ENCODE measurements around the gene RNF220. TPM values are rescaled to one million over a fixed set of nuclear protein-coding genes. Genes with fewer than 3 reads are reported as not detected.

The RNF220 gene
- total and polyA plus RNA-seq, 9 of the 15 experiments (the other 6 are each of a cell fraction or from before 2014, with no cell fraction given): 5.1 to 117 (median 66.9) TPM

GRCh38 chr1:44672254-44672955 lies 267.4 kb downstream of the RNF220 start (continued):
- TF ChIP-seq MAX (CRISPR knock-in tag; IDR thresholded peaks at IDR 0.05): peak; percentile 69

- Histone ChIP-seq H3K79me2 (ENCODE audit: control insufficient read depth, insufficient read depth, low read length) (no peaks in the 10 kb centered on the region), H3K4me1 (replicated peaks in 1 of 2; ENCODE audit: control insufficient read depth in 2 of 2, insufficient read depth in 2 of 2, low read length in 2 of 2) (peaks cover 23 to 37% of the 10 kb centered on the region in 2 experiments), H3K27me3 (ENCODE audit: control insufficient read depth in 2 of 2, insufficient read depth in 2 of 2, low read length in 2 of 2) (no peaks in the 10 kb centered on the region), H3K27ac (ENCODE audit: extremely low read depth, low read depth, low read length) (no peak overlapping the region), H2AFZ (ENCODE audit: low read depth, low read length) (peak overlapping the region; percentile 99), H3K9me3 (replicated peaks; ENCODE audit: control insufficient read depth, insufficient read depth, low read depth, low read length) (no peaks in the 10 kb centered on the region), H3K36me3 (ENCODE audit: control insufficient read depth, insufficient read depth, low read length) (no peaks in the 10 kb centered on the region), H3K9me1 (ENCODE audit: control insufficient read depth, insufficient read depth, low read length) (peaks cover 4% of the 10 kb centered on the region), H3K4me3 (peak overlapping the region; percentile 54; the same call in 1 of the 2 replicates), H4K20me1 (replicated peaks; ENCODE audit: control insufficient read depth, insufficient read depth, low read length) (no peaks in the 10 kb centered on the region), H3K9ac (ENCODE audit: insufficient read depth in 1 of 2, low read depth in 2 of 2, low read length in 2 of 2) (peak overlapping the region; percentile 52 to 89; a peak in 3 of 4 replicates), H3K4me2 (ENCODE audit: insufficient read depth, low read length) (peak overlapping the region; percentile 88)
- CTCF ChIA-PET (ENCODE audit: low intra/inter-chr PET ratio): no interaction called here
- 67% methylated on average over 14 of the region's 14 CpGs for WGBS (ENCODE audit: insufficient coverage, low coverage, missing lambda C conversion rate)
- POLR2A ChIA-PET: interaction anchor here (0.6 to 3.3 kb wide), 9 partner anchors 11 to 342 kb away, joined by 3 to 40 read pairs (median 5); no protein-coding TSS in a partner anchor
- ATAC-seq: no peak
- BruUV-seq (replicated peaks): no TSS peak
- DNase-seq (ENCODE audit: extremely low read depth in 1 of 4, low spot score in 3 of 4): no peak
- intact Hi-C loops (cut with micrococcal nuclease): no loop called here
- no peak for FAIRE-seq
- in situ Hi-C loops (cut with MboI): no loop called here
- 0 out of 2 replicates have a peak, but pooled peaks have one; percentile 16 for TF ChIP-seq MAFF (IDR thresholded peaks at IDR 0.05; ENCODE audit: low read length)
- no peak for TF ChIP-seq MCM2 (IDR thresholded peaks at IDR 0.05; ENCODE audit: low read depth)
- TF ChIP-seq ZNF398 (CRISPR knock-in tag; IDR thresholded peaks at IDR 0.05): no peak
- no peak for TF ChIP-seq ZBTB5 (IDR thresholded peaks at IDR 0.05)
- 0 out of 2 replicates have a peak, but pooled peaks have one; percentile 5 for TF ChIP-seq MAFG (tag; conservative IDR thresholded peaks at IDR 0.05)
- TF ChIP-seq SREBF2 (CRISPR knock-in tag; IDR thresholded peaks at IDR 0.05): 0 out of 2 replicates have a peak, but pooled peaks have one; percentile 43
- peak; percentile 30; the same call in 1 of the 2 replicates for TF ChIP-seq C11orf30 (IDR thresholded peaks at IDR 0.05; ENCODE audit: low read depth)
- TF ChIP-seq E2F3 (CRISPR knock-in tag; IDR thresholded peaks at IDR 0.05): no peak
- TF ChIP-seq ZNF316 (IDR thresholded peaks at IDR 0.05): 0 out of 2 replicates have a peak, but pooled peaks have one; percentile 28
- TF ChIP-seq ZNF12 (CRISPR knock-in tag; IDR thresholded peaks at IDR 0.05): no peak
- TF ChIP-seq LCOR (CRISPR knock-in tag; IDR thresholded peaks at IDR 0.05): no peak
- no peak for TF ChIP-seq POLR3A (IDR thresholded peaks at IDR 0.05; ENCODE audit: borderline replicate concordance, extremely low read depth, insufficient read depth, insufficient read length)
- 0 out of 2 replicates have a peak, but pooled peaks have one; percentile 33 for TF ChIP-seq NR1H2 (CRISPR knock-in tag; IDR thresholded peaks at IDR 0.05)
- no peak for TF ChIP-seq CGGBP1 (CRISPR knock-in tag; IDR thresholded peaks at IDR 0.05)
These were observed 268.1 kb downstream of the RNF220 start for GRCh38 chr1:44672961-44673674.

Measured in K562 (cell line).